ENCODE data around the gene M6PR. TPM values are rescaled to one million over a fixed set of nuclear protein-coding genes. Genes with fewer than 3 reads are reported as not detected.
"Not testable (repeated sequence)": the region's sequence is repeated elsewhere in the genome, so short reads cannot be mapped to it uniquely, and the experiment has no call there.

The M6PR gene
- total RNA-seq, 1 experiment from 2014 or later: 134 TPM

GRCh38 chr12:8937842-8938442 is 11.5 kb downstream of the M6PR start:
- H3K4me1 ChIP-seq; DNase-seq; H3K27me3 ChIP-seq; H3K4me3 ChIP-seq; H3K9me3 ChIP-seq (replicated peaks); H3K27ac ChIP-seq: not testable (repeated sequence)
- H3K36me3 ChIP-seq: peaks cover 31% of the 10 kb centered on the region

GRCh38 chr12:8936735-8937134 is 12.7 kb downstream of the M6PR start:
- H3K4me1 ChIP-seq: no peaks in the 10 kb centered on the region
- DNase-seq: no peak
- H3K4me3 ChIP-seq: no peak overlapping the region
- H3K27ac ChIP-seq: no peak overlapping the region
- no peaks in the 10 kb centered on the region for H3K27me3 ChIP-seq
- no peaks in the 10 kb centered on the region for H3K9me3 ChIP-seq (replicated peaks)
- H3K36me3 ChIP-seq: peaks cover 22% of the 10 kb centered on the region

GRCh38 chr12:8934080-8934479 is 15.4 kb downstream of the M6PR start:
- DNase-seq; H3K9me3 ChIP-seq (replicated peaks); H3K27me3 ChIP-seq; H3K4me3 ChIP-seq; H3K27ac ChIP-seq; H3K4me1 ChIP-seq: not testable (repeated sequence)
- peaks cover 20% of the 10 kb centered on the region for H3K36me3 ChIP-seq

GRCh38 chr12:8932464-8932863 is 17.0 kb downstream of the M6PR start:
- not testable (repeated sequence) for H3K9me3 ChIP-seq (replicated peaks); H3K4me1 ChIP-seq; H3K27me3 ChIP-seq; DNase-seq; H3K4me3 ChIP-seq; H3K27ac ChIP-seq
- H3K36me3 ChIP-seq: peaks cover 14% of the 10 kb centered on the region

- peaks cover 12% of the 10 kb centered on the region; the same call in 1 of the 2 replicates for H3K36me3 ChIP-seq
- H3K9me3 ChIP-seq (replicated peaks); H3K4me3 ChIP-seq; H3K4me1 ChIP-seq; H3K27ac ChIP-seq; DNase-seq; H3K27me3 ChIP-seq: not testable (repeated sequence)
These were observed 18.7 kb downstream of the M6PR start for GRCh38 chr12:8930655-8931323.

GRCh38 chr12:8922544-8922943 is 26.9 kb downstream of the M6PR start:
- H3K9me3 ChIP-seq (replicated peaks): no peaks in the 10 kb centered on the region
- peaks cover 13% of the 10 kb centered on the region for H3K36me3 ChIP-seq
- DNase-seq: no peak
- H3K27ac ChIP-seq: no peak overlapping the region
- no peaks in the 10 kb centered on the region for H3K4me1 ChIP-seq
- no peak overlapping the region for H3K4me3 ChIP-seq
- H3K27me3 ChIP-seq: no peaks in the 10 kb centered on the region

GRCh38 chr12:8919643-8920042 is 29.8 kb downstream of the M6PR start:
- not testable (repeated sequence) for H3K9me3 ChIP-seq (replicated peaks); H3K4me3 ChIP-seq; H3K27ac ChIP-seq; H3K27me3 ChIP-seq; H3K4me1 ChIP-seq; DNase-seq
- H3K36me3 ChIP-seq: peaks cover 13% of the 10 kb centered on the region

GRCh38 chr12:8917751-8918150 is 31.7 kb downstream of the M6PR start:
- Histone ChIP-seq H3K36me3 (peaks cover 7% of the 10 kb centered on the region), H3K4me1 (no peaks in the 10 kb centered on the region), H3K27me3 (no peaks in the 10 kb centered on the region), H3K27ac (no peak overlapping the region), H3K9me3 (replicated peaks) (no peaks in the 10 kb centered on the region), H3K4me3 (no peak overlapping the region)
- DNase-seq: no peak

GRCh38 chr12:8917031-8917430 is 32.4 kb downstream of the M6PR start:
- H3K9me3 ChIP-seq (replicated peaks): no peaks in the 10 kb centered on the region
- H3K4me1 ChIP-seq: no peaks in the 10 kb centered on the region
- H3K27ac ChIP-seq: no peak overlapping the region
- H3K27me3 ChIP-seq: no peaks in the 10 kb centered on the region
- no peak overlapping the region for H3K4me3 ChIP-seq
- DNase-seq: no peak
- H3K36me3 ChIP-seq: peaks cover 4% of the 10 kb centered on the region

- H3K36me3 ChIP-seq: peaks cover 2% of the 10 kb centered on the region
- H3K27me3 ChIP-seq: no peaks in the 10 kb centered on the region
- H3K27ac ChIP-seq: no peak overlapping the region
- H3K4me1 ChIP-seq: no peaks in the 10 kb centered on the region
- no peak for DNase-seq
- H3K4me3 ChIP-seq: no peak overlapping the region
- no peaks in the 10 kb centered on the region for H3K9me3 ChIP-seq (replicated peaks)
These were observed 33.3 kb downstream of the M6PR start for GRCh38 chr12:8916154-8916553.

GRCh38 chr12:8914716-8915526 is 34.5 kb downstream of the M6PR start:
- no peaks in the 10 kb centered on the region for H3K36me3 ChIP-seq
- H3K4me3 ChIP-seq: peak overlapping the region; percentile 92
- H3K4me1 ChIP-seq: no peaks in the 10 kb centered on the region
- H3K9me3 ChIP-seq (replicated peaks): no peaks in the 10 kb centered on the region
- H3K27me3 ChIP-seq: no peaks in the 10 kb centered on the region
- peak; percentile 52 to 70 for DNase-seq
- no peak overlapping the region for H3K27ac ChIP-seq

GRCh38 chr12:8914033-8914715 is 35.3 kb downstream of the M6PR start, which contains the start of gene PHC1:
Gene PHC1 (plus strand): TSS chr12:8914509. CDS start chr12:8917678, 3,169 bp downstream.
- H3K36me3 ChIP-seq; H3K27me3 ChIP-seq; H3K9me3 ChIP-seq (replicated peaks); H3K4me1 ChIP-seq: not testable (repeated sequence)
- Histone ChIP-seq H3K4me3 (peak within 1 kb of the TSS; percentile 92), H3K27ac (peak within 1 kb of the TSS; percentile 58)
- DNase-seq: peak; percentile 85 to 86

GRCh38 chr12:8913702-8914032 is 35.8 kb downstream of the M6PR start:
- Histone ChIP-seq H3K9me3 (replicated peaks) (no peaks in the 10 kb centered on the region), H3K27me3 (no peaks in the 10 kb centered on the region), H3K36me3 (no peaks in the 10 kb centered on the region), H3K4me1 (no peaks in the 10 kb centered on the region), H3K4me3 (peak overlapping the region; percentile 92), H3K27ac (peak overlapping the region; percentile 58)
- DNase-seq: no peak

GRCh38 chr12:8912914-8913313 is 36.5 kb downstream of the M6PR start:
- no peaks in the 10 kb centered on the region for H3K27me3 ChIP-seq
- no peaks in the 10 kb centered on the region for H3K4me1 ChIP-seq
- no peaks in the 10 kb centered on the region for H3K9me3 ChIP-seq (replicated peaks)
- no peaks in the 10 kb centered on the region for H3K36me3 ChIP-seq
- DNase-seq: peak in 1 of 2 experiments; percentile 22
- H3K4me3 ChIP-seq: peak overlapping the region; percentile 92
- no peak overlapping the region for H3K27ac ChIP-seq

Data from SJCRH30 (cell line).